Measurements from ENCODE around the gene ELANE.
"Not testable (repeated sequence)": the region's sequence is repeated elsewhere in the genome, so short reads cannot be mapped to it uniquely, and the experiment has no call there.

Gene ELANE

DNA sequence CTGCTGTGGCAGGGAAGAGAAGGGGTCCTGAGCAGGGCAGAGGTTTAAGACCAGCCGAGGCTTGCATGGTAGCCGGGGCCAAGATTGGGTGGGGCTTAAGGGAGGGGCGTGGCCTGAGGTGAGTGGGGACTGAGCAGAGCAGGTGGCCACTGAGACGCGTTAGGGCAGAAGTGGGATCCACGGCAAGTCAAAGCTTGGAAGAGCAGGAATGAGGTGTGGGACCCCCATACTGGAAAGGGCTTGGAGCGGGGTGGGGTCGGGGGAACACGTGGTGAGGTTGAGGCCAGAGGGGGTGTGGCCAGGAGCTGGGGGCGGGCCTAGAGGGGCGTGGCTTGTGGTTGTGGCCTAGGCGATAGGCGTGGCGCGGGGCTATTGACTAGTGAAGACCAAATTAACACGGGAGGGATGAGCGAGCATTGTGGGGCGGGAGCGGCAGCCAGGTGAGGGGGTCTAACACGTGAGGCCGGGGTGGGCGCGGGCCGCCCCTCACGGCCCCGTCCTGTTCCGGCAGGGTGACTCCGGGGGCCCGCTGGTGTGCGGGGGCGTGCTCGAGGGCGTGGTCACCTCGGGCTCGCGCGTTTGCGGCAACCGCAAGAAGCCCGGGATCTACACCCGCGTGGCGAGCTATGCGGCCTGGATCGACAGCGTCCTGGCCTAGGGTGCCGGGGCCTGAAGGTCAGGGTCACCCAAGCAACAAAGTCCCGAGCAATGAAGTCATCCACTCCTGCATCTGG, 10.6 kb downstream of the ELANE start:
- DNase-seq (ENCODE audit: low spot score) (peak; percentile 21), FAIRE-seq (no peak)

DNA sequence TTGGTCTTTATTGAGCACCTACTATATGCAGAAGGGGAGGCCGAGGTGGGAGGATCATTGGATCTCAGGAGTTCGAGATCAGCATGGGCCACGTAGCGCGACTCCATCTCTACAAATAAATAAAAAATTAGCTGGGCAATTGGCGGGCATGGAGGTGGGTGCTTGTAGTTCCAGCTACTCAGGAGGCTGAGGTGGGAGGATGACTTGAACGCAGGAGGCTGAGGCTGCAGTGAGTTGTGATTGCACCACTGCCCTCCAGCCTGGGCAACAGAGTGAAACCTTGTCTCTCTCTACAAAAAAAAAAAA, 11.2 kb downstream of the ELANE start:
- DNase-seq (ENCODE audit: low spot score) = no peak
- FAIRE-seq = no peak

DNA sequence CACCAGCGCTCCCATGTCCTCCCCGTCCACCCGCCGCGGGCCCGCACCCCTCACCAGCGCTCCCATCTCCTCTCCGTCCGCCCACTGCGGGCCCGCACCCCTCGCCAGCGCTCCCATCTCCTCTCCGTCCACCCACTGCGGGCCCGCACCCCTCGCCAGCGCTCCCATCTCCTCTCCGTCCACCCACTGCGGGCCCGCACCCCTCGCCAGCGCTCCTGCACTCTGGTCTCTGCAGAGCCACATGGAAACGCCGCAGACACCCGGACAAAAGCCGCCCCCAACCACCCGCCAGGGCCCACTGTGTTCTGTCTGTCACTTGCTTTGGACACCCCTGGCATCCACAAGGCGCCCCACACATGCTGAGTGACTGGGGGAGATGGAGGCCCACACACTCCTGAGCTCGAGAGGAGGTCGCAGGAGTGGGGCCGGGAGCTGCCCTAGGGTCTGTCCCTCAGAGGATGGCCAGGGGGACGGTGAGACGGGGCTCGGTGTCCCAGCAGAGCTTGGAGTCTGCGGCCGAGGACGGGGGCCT, 14.7 kb downstream of the ELANE start:
- no peak for DNase-seq (ENCODE audit: low spot score)
- no peak for FAIRE-seq

DNA sequence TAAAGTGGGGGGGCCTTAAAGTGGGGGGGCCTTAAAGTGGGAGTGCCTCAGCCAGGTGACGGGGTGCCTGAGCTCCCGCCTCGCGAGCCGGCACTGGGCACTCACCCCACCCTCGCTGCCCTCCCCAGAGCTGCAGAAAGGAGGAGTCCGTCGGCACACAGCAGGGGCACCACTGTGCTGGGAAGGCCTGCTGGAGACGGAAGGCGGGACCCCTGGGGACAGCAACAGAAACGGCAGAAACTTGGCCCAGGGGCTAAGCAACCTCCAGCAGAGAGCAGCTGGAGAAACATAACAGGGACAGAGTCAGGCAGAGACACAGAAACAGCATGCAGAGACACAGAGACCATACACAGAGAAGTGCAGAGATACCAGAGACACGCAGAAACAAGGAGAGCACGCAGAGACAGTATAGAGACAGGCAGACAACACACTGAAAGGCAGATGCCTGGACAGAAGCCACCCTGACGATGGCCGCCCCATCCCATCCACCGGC, 15.2 kb downstream of the ELANE start:
- FAIRE-seq (no peak), DNase-seq (ENCODE audit: low spot score) (no peak)

DNA sequence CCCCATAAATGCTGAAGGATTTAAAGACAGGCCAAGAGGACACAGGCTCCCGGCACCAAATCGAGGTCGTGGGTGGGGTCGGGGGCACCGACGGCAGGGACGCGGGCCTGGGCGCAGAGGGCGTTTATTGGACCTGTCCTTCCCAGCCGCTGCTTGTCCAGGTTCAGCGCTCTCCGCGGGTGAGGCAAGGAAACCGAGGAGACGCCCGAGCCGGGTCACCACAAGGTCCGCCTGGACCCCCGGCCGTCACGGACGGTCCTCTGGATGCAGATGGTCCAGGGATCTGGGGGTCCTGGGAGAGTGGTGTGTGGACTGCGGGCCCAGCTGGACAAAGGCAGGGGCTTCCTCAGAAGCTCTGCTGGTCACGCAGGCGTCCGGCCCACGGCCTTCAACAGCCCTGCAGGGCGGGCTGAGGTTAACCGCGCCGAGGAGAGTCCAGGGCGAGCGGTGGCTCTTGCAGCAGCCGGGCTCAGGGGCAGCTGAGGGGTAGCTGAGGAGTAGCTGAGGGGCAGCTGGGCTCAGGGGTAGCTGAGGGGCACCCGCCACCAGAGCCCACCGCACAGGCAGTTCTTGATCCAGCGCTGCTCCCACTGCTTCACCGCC, 15.9 kb downstream of the ELANE start:
- FAIRE-seq = no peak
- DNase-seq (ENCODE audit: low spot score) = no peak

DNA sequence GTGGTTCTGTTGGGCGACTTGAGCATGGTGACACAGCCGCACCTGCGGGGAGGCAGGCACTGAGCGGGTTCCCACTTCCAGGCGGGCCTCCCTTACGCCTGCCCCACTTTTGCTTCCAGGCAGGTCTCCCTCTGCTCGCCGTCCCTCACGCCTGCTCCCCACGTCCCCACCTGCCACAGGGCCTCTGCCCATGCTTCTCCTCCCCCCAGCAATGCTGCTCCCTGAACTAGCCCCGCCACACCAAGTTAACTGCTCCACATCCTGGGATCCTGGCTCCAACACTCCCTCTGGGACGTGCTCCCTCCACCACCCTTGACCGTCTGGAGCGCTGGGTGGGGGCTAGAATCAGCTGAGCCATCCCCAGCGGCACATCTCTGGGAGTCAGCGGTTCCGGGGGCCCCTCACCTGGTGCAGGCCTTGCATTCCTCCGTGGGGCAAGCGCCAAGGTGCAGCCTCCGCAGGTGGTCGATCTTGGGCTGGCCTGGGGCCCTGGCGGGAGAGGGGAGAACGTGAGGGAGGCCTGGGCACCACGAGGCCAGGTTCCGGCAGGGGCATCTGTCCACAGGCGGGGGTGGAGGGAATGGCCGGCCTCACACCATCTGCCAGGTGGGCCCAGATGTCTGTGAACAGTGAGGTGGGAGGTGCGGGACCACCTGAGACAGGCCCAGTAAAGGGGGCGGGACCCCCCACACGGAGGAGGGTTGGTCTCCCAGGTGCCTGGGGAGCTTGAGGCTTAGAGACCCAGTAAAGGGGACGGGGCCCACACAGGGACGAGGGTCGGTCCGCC, 16.5 kb downstream of the ELANE start:
- no peak for FAIRE-seq
- DNase-seq (ENCODE audit: low spot score) = no peak

DNA sequence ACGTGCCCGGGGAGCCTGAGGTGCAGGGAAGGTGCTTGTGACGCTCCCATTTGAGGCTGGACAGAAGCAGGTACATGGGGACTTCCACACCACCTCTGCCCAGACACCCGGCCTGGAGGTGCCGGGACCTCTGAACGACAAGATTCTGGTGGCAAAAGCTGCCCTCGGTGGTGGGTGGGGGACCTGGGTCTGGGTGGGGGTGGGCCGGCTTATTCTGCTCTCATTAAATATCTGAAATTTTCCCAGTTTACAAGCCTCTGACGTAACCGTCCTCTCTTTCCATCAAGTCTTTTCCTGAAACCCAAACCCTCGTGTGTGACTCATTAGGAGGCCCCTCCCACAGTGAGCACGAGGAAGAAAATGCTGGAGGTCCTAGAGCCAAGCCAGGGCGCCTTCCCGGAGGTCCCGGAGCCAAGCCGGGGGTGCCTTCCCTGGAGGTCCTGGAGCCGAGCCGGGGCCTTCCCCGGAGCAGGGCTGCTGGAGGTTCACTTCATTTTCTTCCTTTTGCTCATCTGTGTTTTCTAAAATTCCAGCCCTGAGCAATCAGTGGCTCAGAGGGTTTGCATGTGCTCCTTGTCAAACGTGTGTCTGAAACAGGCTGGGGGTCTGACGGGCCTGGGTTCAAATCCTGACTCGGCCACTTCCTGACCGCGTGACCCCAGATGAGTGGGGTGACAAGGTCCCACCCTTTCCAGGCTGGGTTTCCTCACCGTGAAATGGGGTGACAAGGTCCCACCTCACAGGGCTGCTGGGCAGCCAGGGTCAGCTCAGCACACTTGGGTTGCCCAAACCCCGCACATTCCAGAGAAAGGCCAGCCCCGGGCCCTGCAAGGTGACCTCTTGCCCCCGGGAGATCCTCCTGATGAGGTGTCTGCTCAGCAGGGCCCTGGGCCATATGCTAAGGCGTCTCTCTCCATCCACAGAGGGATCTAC, 17.4 kb downstream of the ELANE start:
- DNase-seq (ENCODE audit: low spot score) = peak; percentile 66
- no peak for FAIRE-seq

DNA sequence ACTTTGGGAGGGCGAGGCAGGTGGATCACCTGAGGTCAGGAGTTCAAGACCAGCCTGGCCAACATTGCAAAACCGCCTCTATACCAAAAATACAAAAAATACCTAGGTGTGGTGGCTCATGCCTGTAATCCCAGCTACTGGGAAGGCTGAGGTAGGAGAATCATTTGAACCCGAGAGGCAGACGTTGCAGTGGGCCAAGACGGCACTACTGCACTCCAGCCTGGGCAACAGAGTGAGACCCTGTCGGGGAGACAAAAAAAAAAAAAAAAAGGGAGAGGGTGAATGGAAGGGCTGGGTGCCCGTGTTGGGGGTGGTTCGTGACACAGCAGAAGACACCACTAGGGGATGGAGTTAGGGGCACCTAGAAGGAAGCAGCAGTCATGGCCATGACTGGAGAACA, 18.2 kb downstream of the ELANE start:
- FAIRE-seq (no peak), DNase-seq (ENCODE audit: low spot score) (no peak)

DNA sequence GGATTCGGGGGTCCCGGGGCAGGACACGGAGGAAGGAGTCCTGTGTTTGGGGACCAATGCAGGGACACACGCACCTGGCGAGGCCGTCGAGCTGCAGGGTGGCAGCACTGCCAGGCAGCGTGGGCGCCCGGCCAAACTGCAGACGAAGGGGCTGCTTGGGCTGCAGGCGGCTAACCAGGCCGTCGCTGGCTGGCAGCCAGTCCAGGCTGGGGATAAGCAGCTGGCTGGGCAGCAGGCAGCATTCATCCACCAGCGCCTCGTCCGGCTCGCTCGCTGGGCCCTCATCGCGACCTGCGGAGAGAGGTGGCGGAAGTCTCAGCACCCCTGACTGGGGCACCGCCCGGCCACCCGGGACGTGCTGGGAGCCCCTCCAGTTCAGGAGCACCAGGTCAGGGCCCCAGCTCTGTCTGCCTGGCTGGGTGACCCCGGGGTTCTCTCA, 18.9 kb downstream of the ELANE start:
- FAIRE-seq (no peak), DNase-seq (ENCODE audit: low spot score) (no peak)

DNA sequence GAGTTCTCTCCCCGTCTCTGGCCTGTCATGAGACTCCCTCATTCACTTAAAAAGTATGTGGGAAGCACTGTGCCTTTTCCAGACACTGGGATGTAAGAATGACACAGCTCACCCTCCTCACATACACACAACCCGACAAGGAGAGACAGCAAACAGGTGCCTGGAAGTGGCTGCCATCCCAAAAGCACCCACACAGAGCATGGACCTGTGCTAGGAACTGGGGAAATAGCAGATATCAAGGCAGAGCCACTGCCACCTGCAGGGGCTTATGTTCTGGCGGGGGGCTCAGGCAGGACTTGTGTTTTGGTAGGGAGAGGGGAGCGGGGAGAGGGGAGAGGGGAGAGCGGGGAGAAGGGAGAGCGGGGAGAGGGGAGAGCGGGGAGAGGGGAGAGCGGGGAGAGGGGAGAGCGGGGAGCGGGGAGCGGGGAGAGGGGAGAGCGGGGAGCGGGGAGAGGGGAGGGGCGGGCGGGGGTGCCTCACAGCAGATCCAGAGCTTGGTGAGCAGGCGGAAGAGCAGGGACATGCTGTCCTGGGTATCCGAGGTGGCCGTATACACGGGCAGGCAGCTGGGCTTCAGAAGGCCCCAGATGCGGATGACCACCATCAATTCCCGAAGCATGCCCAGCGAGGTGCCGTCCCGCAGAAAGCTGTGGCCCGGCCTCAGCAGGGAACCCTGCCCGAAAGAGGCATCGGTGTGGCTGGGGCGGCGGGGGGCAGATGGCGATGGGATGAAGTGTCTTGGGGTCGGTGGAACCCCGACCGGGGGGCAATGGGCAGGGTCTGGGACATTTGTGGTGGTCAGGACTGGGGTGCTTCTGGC, 19.6 kb downstream of the ELANE start:
- FAIRE-seq (no peak), DNase-seq (ENCODE audit: low spot score) (peak; percentile 62)

DNA sequence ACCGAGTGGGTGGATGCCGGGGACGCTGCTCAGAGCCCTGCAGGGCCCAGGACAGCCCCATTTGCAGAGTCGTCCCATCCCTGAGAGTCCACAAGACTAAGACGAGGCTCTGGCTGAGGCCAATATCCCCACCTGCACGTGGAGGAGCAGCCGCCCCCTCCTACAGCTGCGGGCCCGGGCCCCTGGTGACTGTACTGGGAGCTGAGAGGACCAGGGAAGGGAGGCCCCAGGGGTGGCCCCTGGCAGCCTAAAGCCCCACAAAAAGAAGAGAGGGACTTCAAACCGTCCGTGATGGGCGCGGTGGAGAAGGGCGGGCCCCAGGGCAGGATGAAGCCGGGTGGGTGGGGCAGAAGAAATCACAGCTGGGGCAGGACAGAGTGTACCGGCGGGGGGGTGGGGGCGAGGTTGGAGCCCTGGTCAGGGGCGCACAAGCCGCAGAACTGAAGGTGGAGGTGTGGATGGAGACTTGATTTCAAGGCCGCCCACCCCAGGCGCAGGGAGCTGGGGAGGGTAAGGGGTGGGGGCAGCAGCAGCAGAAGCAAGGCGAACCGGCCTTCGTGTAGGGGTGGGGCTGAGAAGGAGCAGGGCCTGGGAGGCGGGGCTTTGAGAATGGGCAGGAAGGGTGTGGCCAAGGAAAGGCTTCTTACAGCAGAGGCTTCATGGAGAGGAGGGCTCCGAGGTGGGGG, 20.3 kb downstream of the ELANE start:
- FAIRE-seq = no peak
- peak; percentile 59 for DNase-seq (ENCODE audit: low spot score)

DNA sequence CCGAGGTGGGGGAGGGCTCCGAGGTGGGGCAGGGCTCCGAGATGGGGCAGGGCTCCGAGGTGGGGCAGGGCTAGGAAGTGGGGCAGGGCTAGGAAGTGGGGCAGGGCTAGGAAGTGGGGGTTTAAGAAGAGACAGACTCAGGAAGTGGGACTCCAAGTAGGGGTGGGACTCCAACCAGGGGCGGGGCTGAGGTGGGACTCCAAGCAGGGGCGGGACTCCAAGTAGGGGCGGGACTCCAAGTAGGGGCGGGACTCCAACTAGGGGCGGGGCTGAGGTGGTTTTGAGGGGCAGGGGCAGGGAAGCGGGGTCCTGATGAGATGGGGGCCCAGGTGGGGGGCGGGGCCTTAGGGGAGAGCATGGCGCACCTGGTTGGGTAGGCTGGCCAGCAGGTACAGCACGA, 21.0 kb downstream of the ELANE start:
- FAIRE-seq (no peak), DNase-seq (ENCODE audit: low spot score) (no peak)

DNA sequence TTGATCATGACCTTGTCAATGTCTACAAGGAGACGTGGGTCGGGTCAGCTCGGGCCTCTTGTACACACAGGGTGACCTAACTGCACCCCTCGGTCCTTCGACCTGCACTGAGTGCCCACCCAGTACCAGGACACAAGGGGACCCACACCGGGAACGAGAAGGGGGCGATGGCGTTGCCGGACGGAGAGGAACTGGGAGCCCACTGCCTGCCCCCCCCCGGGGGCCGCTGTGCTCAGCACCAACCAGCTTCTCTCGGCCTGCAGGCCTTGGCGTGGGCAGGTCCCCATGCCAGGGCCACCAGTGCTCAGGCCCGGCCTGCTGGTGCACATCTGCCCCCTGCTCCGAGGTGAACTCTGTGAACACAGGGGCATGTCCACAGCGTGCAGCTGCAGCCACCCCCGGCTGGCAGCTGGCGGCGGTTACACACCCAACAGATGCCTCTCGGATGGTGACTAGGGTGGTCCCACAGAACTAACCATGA, 21.5 kb downstream of the ELANE start:
- no peak for DNase-seq (ENCODE audit: low spot score)
- FAIRE-seq = no peak

DNA sequence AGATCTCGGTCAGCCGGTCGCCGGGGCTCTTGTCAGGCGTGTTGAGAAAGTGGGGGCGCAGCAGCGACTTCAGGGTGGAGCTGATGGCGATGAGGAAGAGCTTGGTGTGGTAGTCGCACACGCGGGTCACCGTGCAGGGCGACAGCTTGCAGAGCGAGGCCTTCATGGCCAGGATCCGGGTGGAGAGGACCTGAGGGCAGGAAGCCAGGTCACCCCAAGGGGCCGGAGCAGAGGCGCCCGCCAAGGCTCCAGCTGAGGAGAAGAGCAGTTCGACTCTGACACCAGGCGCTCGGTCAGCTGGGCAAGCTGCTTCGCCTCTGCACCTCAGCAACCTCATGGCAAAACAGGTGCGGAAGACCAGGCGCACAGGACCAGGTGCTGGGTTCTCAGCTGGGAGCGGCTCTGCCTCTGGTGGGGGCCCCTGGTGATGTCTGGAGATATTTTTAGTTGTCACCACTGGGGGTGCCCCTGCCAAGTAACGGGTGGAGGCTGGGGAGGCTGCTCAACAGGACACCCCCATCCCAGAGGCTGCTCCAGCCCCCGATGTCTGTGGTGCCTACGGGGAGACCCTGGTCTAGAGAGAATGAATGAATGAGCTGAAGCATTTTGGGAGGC, 23.3 kb downstream of the ELANE start:
- no peak for FAIRE-seq
- no peak for DNase-seq (ENCODE audit: low spot score)

DNA sequence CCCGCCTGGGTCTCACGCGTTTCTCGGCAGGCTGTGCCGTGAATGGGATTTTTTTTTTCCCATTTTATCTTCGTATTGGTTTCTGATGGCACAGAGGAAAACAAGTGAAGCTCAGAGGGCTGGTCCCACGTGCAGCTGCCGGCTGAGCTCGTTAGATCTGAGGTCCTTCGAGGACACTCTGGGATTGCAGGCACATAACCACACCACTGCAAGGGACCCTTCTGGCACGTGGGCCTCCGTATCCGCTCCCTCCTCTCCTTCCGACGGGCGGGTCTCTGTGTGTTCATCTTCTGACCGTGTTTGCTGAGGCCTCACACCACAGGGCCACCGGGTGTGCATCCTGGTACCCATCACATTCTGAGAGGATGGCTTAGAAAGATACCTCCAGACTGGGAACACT, 24.0 kb downstream of the ELANE start:
- FAIRE-seq (no peak), DNase-seq (ENCODE audit: low spot score) (no peak)

DNA sequence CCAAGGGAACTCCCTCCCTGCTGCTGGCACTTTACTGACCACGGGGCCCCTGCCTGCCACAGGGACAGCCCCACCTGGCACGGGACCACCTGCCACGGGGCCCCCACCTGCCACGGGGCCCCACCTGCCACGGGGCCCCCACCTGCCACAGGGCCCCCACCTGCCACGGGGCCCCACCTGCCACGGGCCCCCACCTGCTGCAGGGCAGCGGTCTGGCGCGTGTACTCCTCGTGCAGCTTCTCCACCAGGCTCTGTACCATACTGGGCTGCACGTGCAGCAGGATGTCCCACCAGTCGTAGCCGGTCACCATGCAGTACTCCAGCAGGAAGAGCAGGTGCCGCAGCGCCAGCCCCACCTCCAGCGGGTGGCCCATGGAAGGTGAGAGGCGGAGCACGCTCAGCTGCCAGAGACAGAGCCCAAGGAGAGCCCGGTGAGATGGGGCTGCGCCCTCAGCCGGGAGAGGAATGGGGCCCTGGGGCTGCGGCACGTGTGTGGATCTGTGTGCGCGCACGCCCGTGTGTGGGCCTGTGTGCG, 24.7 kb downstream of the ELANE start:
- FAIRE-seq (no peak), DNase-seq (ENCODE audit: low spot score) (no peak)

DNA sequence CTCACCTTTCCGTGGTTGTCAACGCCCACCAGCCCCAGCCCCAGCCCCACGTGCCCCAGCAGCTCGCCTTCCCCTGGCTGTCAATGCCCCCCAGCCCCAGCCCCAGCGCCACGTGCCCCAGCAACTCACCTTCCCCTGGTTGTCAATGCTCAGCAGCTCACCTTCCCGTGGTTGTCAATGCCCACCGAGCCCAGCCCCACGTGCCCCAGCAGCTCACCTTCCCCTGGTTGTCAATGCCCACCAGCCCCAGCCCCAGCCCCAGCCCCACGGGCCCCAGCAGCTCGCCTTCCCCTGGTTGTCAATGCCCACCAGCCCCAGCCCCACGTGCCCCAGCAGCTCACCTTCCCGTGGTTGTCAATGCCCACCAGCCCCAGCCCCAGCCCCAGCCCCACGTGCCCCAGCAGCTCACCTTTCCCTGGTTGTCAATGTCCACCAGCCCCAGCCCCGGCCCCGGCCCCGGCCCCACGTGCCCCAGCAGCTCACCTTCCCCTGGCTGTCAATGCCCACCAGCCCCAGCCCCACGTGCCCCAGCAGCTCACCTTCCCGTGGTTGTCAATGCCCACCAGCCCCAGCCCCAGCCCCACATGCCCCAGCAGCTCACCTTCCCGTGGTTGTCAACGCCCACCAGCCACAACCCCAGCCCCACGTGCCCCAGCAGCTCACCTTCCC, 26.0 kb downstream of the ELANE start:
- not testable (repeated sequence) for DNase-seq (ENCODE audit: low spot score)
- FAIRE-seq = peak; percentile 93
